HG03097 (cell line): ENCODE data around the gene SMC1B.

Experiments used
- ATAC-seq: cut with Tn5 transposase; IDR thresholded peaks from one replicate; pipeline ENCODE4 v1.9.1; 2021; ENCODE audit not compliant: unreplicated experiment, low FRiP score

The SMC1B gene

GRCh38 chr22:45323695-45324094, 89.7 kb downstream of the SMC1B start:
- no peak for ATAC-seq

- ATAC-seq: no peak
Observed at GRCh38 chr22:45322873-45323525, 90.4 kb downstream of the SMC1B start.

GRCh38 chr22:45321827-45322226, 91.6 kb downstream of the SMC1B start:
- ATAC-seq: no peak

- ATAC-seq: no peak
Observed at GRCh38 chr22:45320357-45320976, 92.9 kb downstream of the SMC1B start.

- no peak for ATAC-seq
Observed at GRCh38 chr22:45319324-45319685, 94.1 kb downstream of the SMC1B start.

GRCh38 chr22:45318558-45319323, 94.7 kb downstream of the SMC1B start:
- ATAC-seq: no peak

GRCh38 chr22:45318168-45318557, 95.2 kb downstream of the SMC1B start:
- no peak for ATAC-seq

- no peak for ATAC-seq
Observed at GRCh38 chr22:45317551-45318167, 95.7 kb downstream of the SMC1B start.

- ATAC-seq: no peak
Observed at GRCh38 chr22:45316796-45317526, 96.4 kb downstream of the SMC1B start.

GRCh38 chr22:45314786-45315185, 98.6 kb downstream of the SMC1B start:
- no peak for ATAC-seq

GRCh38 chr22:45314054-45314721, 99.2 kb downstream of the SMC1B start:
- no peak for ATAC-seq

GRCh38 chr22:45312856-45313255, 100.5 kb downstream of the SMC1B start:
- ATAC-seq: no peak

GRCh38 chr22:45312415-45312814, 101.0 kb downstream of the SMC1B start:
- no peak for ATAC-seq

- no peak for ATAC-seq
Observed at GRCh38 chr22:45310977-45311531, 102.3 kb downstream of the SMC1B start.

- no peak for ATAC-seq
Observed at GRCh38 chr22:45310331-45310976, 102.9 kb downstream of the SMC1B start.

- peak; percentile 76 for ATAC-seq
Observed at GRCh38 chr22:45309422-45310227, 103.8 kb downstream of the SMC1B start, which contains the start of gene FAM118A. Gene FAM118A, plus strand, starts transcription at chr22:45309934. Its CDS starts 12,446 bp downstream, at chr22:45322380.

GRCh38 chr22:45308957-45309421, 104.4 kb downstream of the SMC1B start:
- no peak for ATAC-seq

GRCh38 chr22:45308391-45308956, 104.9 kb downstream of the SMC1B start:
- no peak for ATAC-seq
